ENCODE measurements around the gene NEDD9. TPM values are rescaled to one million over a fixed set of nuclear protein-coding genes. Genes with fewer than 3 reads are reported as not detected.
A peak's percentile ranks its signal among the peaks of the same experiment; 100 is the strongest.

Gene NEDD9
- total RNA-seq, 4 donors from 2014 or later, result 36.2 to 99.1 (median 70.2) TPM

DNA sequence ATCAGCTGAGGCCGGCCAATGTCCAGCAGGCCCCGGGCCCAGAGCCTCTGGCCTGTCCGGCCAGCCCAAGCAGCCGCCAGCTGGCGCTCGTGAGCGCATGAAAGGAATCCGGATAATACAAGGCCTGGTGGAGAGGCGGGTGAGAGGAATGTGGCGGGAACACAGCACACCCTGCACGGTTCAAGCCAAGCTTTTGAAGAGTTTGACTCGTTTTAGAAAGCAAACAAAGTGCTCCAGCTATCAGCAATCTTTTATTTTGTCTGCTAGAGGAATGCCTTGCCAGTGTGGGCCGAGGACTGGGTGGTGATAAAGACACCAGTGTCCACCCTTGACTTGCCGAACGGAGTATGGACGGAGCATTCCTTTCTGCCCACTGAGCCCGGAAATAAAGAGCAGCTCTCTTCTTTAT is 9.3 kb upstream of the NEDD9 start:
- intact Hi-C loops (cut with DNase I; ENCODE audit: low total_unique reads), result no loop called here
- Histone ChIP-seq H3K27ac (no peak overlapping the region), H3K4me1 (peaks cover 0 to 8% of the 10 kb centered on the region in 2 donors), H3K4me3 (no peak overlapping the region), H3K27me3 (no peaks in the 10 kb centered on the region), H3K36me3 (no peaks in the 10 kb centered on the region), H3K9me3 (no peaks in the 10 kb centered on the region)
- no peak for TF ChIP-seq POLR2A (IDR thresholded peaks at IDR 0.05)
- TF ChIP-seq, protein P1, sequence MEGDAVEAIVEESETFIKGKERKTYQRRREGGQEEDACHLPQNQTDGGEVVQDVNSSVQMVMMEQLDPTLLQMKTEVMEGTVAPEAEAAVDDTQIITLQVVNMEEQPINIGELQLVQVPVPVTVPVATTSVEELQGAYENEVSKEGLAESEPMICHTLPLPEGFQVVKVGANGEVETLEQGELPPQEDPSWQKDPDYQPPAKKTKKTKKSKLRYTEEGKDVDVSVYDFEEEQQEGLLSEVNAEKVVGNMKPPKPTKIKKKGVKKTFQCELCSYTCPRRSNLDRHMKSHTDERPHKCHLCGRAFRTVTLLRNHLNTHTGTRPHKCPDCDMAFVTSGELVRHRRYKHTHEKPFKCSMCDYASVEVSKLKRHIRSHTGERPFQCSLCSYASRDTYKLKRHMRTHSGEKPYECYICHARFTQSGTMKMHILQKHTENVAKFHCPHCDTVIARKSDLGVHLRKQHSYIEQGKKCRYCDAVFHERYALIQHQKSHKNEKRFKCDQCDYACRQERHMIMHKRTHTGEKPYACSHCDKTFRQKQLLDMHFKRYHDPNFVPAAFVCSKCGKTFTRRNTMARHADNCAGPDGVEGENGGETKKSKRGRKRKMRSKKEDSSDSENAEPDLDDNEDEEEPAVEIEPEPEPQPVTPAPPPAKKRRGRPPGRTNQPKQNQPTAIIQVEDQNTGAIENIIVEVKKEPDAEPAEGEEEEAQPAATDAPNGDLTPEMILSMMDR (IDR thresholded peaks at IDR 0.05), result peak; percentile 30 to 66 (median 46)
- DNase-seq, result peak; percentile 63 to 72

DNA sequence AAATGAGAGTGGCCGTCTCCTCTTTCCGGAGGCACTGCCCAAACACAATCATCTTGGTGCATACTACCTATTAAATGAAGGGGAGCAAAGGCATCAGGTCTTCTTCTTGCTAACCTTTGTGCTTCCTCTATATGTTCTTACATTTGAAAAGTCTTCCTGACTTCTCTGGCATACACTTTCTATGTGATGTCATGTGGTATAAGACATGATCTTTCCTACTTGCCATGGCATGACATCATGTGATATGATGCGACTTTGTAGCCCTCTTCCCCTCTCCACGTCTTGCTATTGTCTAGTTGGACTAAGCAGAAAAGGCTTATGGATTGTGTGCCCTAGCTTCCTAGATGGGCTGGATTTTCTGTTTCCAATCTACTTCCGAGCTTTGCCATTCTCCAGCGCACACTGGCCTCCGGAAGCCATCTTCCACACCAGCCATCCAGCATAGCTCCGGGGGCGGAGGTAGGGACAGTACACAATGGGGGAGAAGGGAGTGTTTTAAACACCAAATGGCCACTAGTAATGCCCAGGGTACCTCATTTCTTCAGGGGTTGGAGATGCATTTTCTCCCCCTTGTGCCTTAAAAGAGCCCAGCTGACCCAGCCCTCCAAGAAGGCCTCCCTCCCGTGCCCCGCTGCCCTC is 8.8 kb upstream of the NEDD9 start:
- no peaks in the 10 kb centered on the region for H3K36me3 ChIP-seq
- no peak overlapping the region for H3K27ac ChIP-seq
- DNase-seq, result no peak
- H3K4me3 ChIP-seq, result no peak overlapping the region
- intact Hi-C loops (cut with DNase I; ENCODE audit: low total_unique reads), result no loop called here
- no peak for TF ChIP-seq POLR2A (IDR thresholded peaks at IDR 0.05)
- no peaks in the 10 kb centered on the region for H3K27me3 ChIP-seq
- H3K4me1 ChIP-seq, result peaks cover 0 to 3% of the 10 kb centered on the region in 2 donors
- H3K9me3 ChIP-seq, result no peaks in the 10 kb centered on the region

DNA sequence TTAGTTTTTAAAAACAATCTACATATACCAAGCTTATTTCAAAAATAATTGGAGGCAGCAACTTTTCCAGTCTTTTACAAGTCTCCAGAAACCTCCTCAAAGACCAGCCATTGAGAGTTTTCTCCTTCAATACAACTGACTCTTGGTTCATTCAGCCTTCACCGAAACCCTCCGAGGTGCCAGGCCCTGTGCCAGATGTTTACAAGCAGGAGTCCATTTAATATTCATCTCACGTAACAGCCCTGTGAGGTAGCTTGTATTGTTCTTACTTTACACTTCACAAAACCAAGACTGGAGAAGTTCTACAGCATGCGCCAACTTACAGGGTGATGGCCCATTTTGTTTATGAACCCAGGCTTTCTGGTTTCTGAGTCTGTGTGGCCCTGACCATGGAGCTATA is 5.5 kb upstream of the NEDD9 start:
- Histone ChIP-seq H3K27me3 (no peaks in the 10 kb centered on the region), H3K4me1 (no peaks in the 10 kb centered on the region), H3K36me3 (no peaks in the 10 kb centered on the region), H3K9me3 (no peaks in the 10 kb centered on the region), H3K4me3 (no peak overlapping the region), H3K27ac (no peak overlapping the region)
- TF ChIP-seq POLR2A (IDR thresholded peaks at IDR 0.05), result no peak
- TF ChIP-seq, protein P1 (IDR thresholded peaks at IDR 0.05), result no peak
- intact Hi-C loops (cut with DNase I; ENCODE audit: low total_unique reads), result no loop called here
- no peak for DNase-seq

DNA sequence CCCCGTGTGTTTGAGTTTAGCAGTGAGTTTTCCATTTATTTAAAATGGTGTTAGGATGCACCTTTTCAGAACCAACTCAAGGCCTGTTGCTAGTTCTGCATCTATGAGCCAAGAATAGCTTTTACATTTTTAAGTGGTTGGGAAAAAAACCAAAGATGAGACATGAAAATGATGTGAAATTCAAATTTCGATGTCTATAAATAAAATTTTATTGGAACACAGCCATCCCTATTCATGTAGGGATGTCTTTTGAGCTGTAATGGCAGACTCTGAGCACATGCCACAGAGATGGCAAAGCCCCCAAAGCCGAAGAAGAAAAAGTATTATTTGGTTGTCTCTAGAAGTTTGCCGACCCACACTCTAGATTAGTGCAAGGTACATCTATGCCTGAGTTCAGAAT is 5.0 kb upstream of the NEDD9 start:
- Histone ChIP-seq H3K4me3 (no peak overlapping the region), H3K27ac (no peak overlapping the region), H3K4me1 (no peaks in the 10 kb centered on the region), H3K9me3 (no peaks in the 10 kb centered on the region), H3K27me3 (no peaks in the 10 kb centered on the region), H3K36me3 (no peaks in the 10 kb centered on the region)
- intact Hi-C loops (cut with DNase I; ENCODE audit: low total_unique reads), result no loop called here
- no peak for TF ChIP-seq POLR2A (IDR thresholded peaks at IDR 0.05)
- TF ChIP-seq, protein P1 (IDR thresholded peaks at IDR 0.05), result no peak
- DNase-seq, result no peak

DNA sequence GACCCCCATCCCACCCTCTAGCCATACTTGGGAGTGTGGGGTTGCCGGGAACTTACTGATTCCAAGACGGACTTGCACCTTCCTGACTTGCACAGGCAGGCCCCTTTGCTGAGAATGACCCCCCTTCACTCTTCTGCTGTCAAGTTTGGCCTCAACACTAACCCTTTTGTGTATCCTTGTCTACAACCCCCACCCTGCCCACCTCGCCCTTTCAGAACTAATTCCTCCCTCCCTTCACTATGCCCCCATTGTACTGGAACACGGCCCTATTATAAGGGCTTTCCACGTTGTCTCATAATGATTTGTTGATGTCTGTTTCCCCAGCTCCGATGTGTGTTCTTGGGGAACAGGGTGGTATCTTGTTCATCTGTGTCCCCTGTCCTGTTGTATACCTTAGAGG is 4.4 kb upstream of the NEDD9 start:
- Histone ChIP-seq H3K36me3 (no peaks in the 10 kb centered on the region), H3K27ac (peak overlapping the region in 1 of 2 donors; percentile 1), H3K9me3 (no peaks in the 10 kb centered on the region), H3K4me1 (no peaks in the 10 kb centered on the region), H3K4me3 (no peak overlapping the region), H3K27me3 (no peaks in the 10 kb centered on the region)
- intact Hi-C loops (cut with DNase I; ENCODE audit: low total_unique reads), result no loop called here
- no peak for TF ChIP-seq POLR2A (IDR thresholded peaks at IDR 0.05)
- TF ChIP-seq, protein P1 (IDR thresholded peaks at IDR 0.05), result no peak
- no peak for DNase-seq

All from uterus (tissue), 4 donors.